Smooth muscle cell (in vitro differentiated cells): ENCODE measurements around the gene NRL. TPM values are rescaled to one million over a fixed set of nuclear protein-coding genes. Genes with fewer than 3 reads are reported as not detected.

ENCODE experiments used
- DNase-seq: peaks from one replicate; lab custom pipeline; 2025; ENCODE audit not compliant: unreplicated experiment; lab: John Stamatoyannopoulos, UW
- H2AFZ ChIP-seq: fragments of 200-600 bp; sonication (generic); 2 replicates; pipeline ENCODE4 v1.6.0; 2016; ENCODE audit warnings: antibody characterized with exemption, low read depth, mild to moderate bottlenecking
- H3F3A ChIP-seq: fragments of 200-600 bp; sonication (generic); 2 replicates; pipeline ENCODE4 v1.6.0; 2017; ENCODE audit warnings: antibody characterized with exemption, low read depth
- H3K27ac ChIP-seq: fragments of 200-600 bp; sonication (generic); 2 replicates; pipeline ENCODE4 v1.5.1; 2016; ENCODE audit warnings: low read depth, mild to moderate bottlenecking
- H3K27me3 ChIP-seq: fragments of 200-600 bp; sonication (generic); 2 replicates; pipeline ENCODE4 v1.6.1; 2016; ENCODE audit warnings: low read depth, mild to moderate bottlenecking
- H3K36me3 ChIP-seq: fragments of 200-600 bp; sonication (generic); 2 replicates; pipeline ENCODE4 v1.5.1; 2016; ENCODE audit warnings: low read depth
- H3K4me1 ChIP-seq: fragments of 200-600 bp; sonication (generic); 2 replicates; pipeline ENCODE4 v1.5.1; 2016; ENCODE audit warnings: low read depth
- H3K4me2 ChIP-seq: fragments of 200-600 bp; sonication (generic); 2 replicates; pipeline ENCODE4 v1.6.0; 2016; ENCODE audit warnings: mild to moderate bottlenecking
- H3K4me3 ChIP-seq: fragments of 200-600 bp; sonication (generic); 2 replicates; pipeline ENCODE4 v1.5.1; 2016; ENCODE audit warnings: mild to moderate bottlenecking
- H3K79me2 ChIP-seq: fragments of 200-600 bp; sonication (generic); 2 replicates; pipeline ENCODE4 v1.6.0; 2016; ENCODE audit warnings: low read depth, mild to moderate bottlenecking
- H3K9ac ChIP-seq: fragments of 200-600 bp; sonication (generic); 2 replicates; pipeline ENCODE4 v1.6.0; 2016; ENCODE audit warnings: low read depth
- H3K9me3 ChIP-seq: fragments of 200-600 bp; sonication (generic); replicated peaks from 2 replicates; pipeline ENCODE4 v1.5.1; 2016; ENCODE audit warnings: low read depth
- H4K20me1 ChIP-seq: fragments of 200-600 bp; sonication (generic); 2 replicates; pipeline ENCODE4 v1.6.0; 2016; ENCODE audit warnings: low read depth
- WGBS: methylation state at CpG from one replicate; pipeline ENCODE4 v1.1.7; 2016; ENCODE audit warnings: low lambda C conversion rate; 5-methylcytosine and 5-hydroxymethylcytosine counted together
- polyA plus RNA-seq: library from polyadenylated mRNA; unstranded; fragments of >200 nt; fragmentation: Nextera tagmentation; extraction: Ambion mirVana; gene quantifications from 2 replicates; pipeline ENCODE4 v1.2.1, GENCODE V29; 2016
- total RNA-seq: library from RNA; depleted of rRNA; stranded (reverse); fragments of >200 nt; gene quantifications from 2 replicates; pipeline ENCODE4 v1.2.3, GENCODE V29; 2014
- TF ChIP-seq, protein P1 (sequence below): fragments of 200-600 bp; sonication (generic); IDR thresholded peaks from 2 replicates; pipeline ENCODE4 v1.5.1; 2017; ENCODE audit warnings: borderline replicate concordance, mild to moderate bottlenecking, antibody characterized with exemption; ENCODE audit not compliant: insufficient read depth, poor library complexity, severe bottlenecking

The NRL gene
- total and polyA plus RNA-seq, 2 experiments from 2014 or later: 1.3 to 1.9 TPM

DNA sequence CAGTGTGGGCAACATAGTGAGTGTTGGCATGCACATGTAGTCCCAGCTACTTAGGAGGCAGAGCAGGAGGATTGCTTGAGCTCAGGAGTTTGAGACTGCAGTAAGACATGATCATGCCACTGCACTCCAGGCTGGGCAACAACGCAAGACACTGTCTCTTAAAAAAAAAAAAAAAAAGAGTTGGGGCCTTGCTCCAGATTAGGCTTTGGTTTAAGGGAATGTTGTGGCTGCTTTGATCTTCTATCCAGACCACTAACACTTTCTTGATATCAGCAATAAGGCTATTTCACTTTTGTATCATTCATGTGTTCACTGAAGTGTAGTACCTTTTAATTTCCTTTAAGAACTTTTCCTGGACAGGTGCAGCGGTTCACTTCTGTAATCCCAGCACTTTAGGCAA, 12.9 kb upstream of the NRL start:
- no peaks in the 10 kb centered on the region for H4K20me1 ChIP-seq
- no peak for DNase-seq
- H3K9me3 ChIP-seq: no peaks in the 10 kb centered on the region
- no peak overlapping the region for H2AFZ ChIP-seq
- no peak overlapping the region for H3K27ac ChIP-seq
- no peaks in the 10 kb centered on the region for H3F3A ChIP-seq
- no peaks in the 10 kb centered on the region for H3K36me3 ChIP-seq
- no peak overlapping the region for H3K4me2 ChIP-seq
- H3K4me3 ChIP-seq: no peak overlapping the region
- H3K79me2 ChIP-seq: no peaks in the 10 kb centered on the region
- no peak overlapping the region for H3K9ac ChIP-seq
- TF ChIP-seq, protein P1, sequence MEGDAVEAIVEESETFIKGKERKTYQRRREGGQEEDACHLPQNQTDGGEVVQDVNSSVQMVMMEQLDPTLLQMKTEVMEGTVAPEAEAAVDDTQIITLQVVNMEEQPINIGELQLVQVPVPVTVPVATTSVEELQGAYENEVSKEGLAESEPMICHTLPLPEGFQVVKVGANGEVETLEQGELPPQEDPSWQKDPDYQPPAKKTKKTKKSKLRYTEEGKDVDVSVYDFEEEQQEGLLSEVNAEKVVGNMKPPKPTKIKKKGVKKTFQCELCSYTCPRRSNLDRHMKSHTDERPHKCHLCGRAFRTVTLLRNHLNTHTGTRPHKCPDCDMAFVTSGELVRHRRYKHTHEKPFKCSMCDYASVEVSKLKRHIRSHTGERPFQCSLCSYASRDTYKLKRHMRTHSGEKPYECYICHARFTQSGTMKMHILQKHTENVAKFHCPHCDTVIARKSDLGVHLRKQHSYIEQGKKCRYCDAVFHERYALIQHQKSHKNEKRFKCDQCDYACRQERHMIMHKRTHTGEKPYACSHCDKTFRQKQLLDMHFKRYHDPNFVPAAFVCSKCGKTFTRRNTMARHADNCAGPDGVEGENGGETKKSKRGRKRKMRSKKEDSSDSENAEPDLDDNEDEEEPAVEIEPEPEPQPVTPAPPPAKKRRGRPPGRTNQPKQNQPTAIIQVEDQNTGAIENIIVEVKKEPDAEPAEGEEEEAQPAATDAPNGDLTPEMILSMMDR: no peak
- WGBS: 76% methylated on average over 2 of the region's 2 CpGs
- H3K4me1 ChIP-seq: no peaks in the 10 kb centered on the region
- H3K27me3 ChIP-seq: no peaks in the 10 kb centered on the region

DNA sequence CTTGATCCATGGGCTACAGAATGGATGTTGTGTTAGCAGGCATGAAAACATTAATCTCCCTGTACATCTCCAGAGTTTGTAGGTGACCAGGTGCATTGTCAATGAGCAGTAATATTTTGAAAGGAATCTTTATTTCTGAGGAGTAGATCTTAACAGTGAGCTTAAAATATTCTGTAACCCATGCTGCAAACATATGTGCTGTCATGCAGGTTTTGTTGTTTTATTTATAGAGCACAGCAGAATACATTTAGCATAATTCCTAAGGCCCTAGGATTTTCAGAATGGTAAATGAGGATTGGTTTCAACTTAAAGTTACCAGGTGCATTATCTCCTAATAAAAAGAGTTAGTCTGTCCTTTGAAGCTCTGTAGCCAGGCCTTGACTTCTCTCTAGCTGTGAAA, 12.2 kb upstream of the NRL start:
- Histone ChIP-seq H3K4me2 (no peak overlapping the region), H3K9ac (no peak overlapping the region), H3F3A (no peaks in the 10 kb centered on the region), H3K9me3 (no peaks in the 10 kb centered on the region), H3K27ac (no peak overlapping the region), H3K4me3 (no peak overlapping the region), H3K36me3 (no peaks in the 10 kb centered on the region), H2AFZ (no peak overlapping the region), H3K79me2 (no peaks in the 10 kb centered on the region), H3K4me1 (no peaks in the 10 kb centered on the region), H4K20me1 (no peaks in the 10 kb centered on the region), H3K27me3 (no peaks in the 10 kb centered on the region)
- TF ChIP-seq, protein P1: no peak
- no peak for DNase-seq

DNA sequence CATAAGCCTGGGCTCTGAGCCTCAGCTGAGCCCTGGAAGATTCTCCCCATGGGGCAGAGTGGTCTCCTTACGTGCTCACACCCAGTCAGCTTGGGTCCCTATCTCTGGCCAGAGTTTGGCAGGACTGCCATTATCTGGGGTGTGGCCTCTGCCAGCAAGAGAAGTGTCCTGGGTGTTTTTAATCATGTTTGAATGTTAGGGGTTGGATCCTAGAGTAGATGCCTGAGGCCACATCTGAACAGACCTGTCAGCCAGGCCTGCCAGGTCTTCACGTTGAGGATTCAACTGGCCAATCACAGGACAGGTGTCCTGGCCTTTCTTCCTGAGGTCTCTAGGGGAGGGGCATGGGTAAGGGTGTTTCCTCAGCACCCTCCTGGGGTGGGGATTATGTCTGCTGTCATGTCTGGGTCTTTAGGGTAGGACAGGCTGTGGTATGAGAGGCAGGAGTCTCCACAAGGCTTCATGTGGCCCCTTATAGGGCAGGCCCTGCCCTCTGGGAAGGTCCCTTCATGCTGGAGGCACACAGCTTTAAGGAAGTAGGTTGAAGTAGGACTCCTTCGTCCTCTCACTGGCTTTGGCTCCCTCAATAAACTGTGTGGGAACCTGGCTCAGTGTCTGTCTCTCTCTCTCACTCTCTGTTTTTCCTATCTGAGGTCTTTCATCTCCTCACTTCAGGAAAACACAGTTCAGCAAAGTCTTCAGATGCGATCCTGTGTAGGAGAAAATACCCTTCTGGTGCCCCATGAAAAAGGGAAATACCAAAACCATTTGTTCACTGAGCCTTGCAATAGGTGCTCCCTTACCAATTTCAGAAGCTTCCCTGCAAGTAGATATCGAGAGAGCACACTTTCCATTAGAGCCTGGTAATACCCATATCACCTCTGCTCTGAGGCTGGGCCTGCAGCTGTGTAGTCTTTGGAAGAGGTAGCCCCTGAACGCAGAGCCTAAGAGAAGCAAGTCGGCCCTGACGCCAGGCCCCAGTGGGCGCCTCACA, 9.0 kb upstream of the NRL start:
- no peak for DNase-seq
- no peaks in the 10 kb centered on the region for H3F3A ChIP-seq
- H3K27me3 ChIP-seq: no peaks in the 10 kb centered on the region
- H3K4me1 ChIP-seq: no peaks in the 10 kb centered on the region
- H3K9ac ChIP-seq: no peak overlapping the region
- H3K9me3 ChIP-seq: no peaks in the 10 kb centered on the region
- no peak overlapping the region for H3K4me3 ChIP-seq
- no peaks in the 10 kb centered on the region for H4K20me1 ChIP-seq
- 91% methylated on average over 9 of the region's 9 CpGs for WGBS
- H2AFZ ChIP-seq: no peak overlapping the region
- TF ChIP-seq, protein P1: no peak
- no peak overlapping the region for H3K4me2 ChIP-seq
- H3K79me2 ChIP-seq: no peaks in the 10 kb centered on the region
- H3K27ac ChIP-seq: no peak overlapping the region
- peaks cover 4% of the 10 kb centered on the region for H3K36me3 ChIP-seq

DNA sequence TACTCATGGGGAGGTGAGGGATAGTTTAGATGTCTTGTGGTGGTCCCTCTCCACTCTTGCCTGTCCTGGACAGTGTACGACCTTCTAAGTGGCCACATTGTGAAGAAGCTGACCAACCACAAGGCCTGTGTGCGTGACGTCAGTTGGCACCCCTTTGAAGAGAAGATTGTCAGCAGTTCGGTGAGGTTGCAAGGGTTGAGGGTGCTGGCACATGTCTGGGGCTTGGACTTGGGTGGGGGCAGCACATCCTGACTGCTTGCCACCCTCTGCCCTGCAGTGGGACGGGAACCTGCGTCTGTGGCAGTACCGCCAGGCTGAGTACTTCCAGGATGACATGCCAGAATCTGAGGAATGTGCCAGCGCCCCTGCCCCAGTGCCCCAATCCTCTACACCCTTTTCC, 8.1 kb upstream of the NRL start:
- Histone ChIP-seq H2AFZ (no peak overlapping the region), H3K4me2 (no peak overlapping the region), H3K27me3 (no peaks in the 10 kb centered on the region), H3K9ac (no peak overlapping the region), H3K36me3 (peaks cover 4% of the 10 kb centered on the region), H3K79me2 (no peaks in the 10 kb centered on the region), H3K27ac (no peak overlapping the region), H4K20me1 (no peaks in the 10 kb centered on the region), H3K4me3 (no peak overlapping the region), H3K4me1 (no peaks in the 10 kb centered on the region), H3F3A (no peaks in the 10 kb centered on the region), H3K9me3 (no peaks in the 10 kb centered on the region)
- 97% methylated on average over 8 of the region's 8 CpGs for WGBS
- no peak for DNase-seq
- TF ChIP-seq, protein P1: no peak
